Measurements from ENCODE around the gene OR6J1. TPM values are rescaled to one million over a fixed set of nuclear protein-coding genes. Genes with fewer than 3 reads are reported as not detected.
"Not testable (repeated sequence)": the region's sequence is repeated elsewhere in the genome, so short reads cannot be mapped to it uniquely, and the experiment has no call there.

OR6J1 gene
- total RNA-seq: not detected
- polyA plus RNA-seq: not detected

DNA sequence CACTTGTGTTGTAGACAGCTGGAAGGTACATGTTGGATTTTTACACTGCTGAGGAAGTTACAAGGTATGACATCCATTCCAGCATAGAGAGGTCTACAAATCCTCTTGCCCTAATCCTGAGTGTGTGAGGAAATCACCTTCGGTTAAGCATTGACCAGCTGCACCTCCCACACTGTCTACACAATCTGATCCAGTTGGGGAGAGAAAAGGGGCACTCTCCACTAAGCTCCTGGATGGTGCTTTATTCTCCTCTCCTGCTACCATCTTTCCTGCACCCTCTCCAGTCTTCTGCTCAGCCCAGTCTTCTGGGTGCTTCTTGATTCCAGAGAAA, at the start of gene OR6J1:
Gene OR6J1, minus strand, starts transcription at position 48 of the 331 bp plus-strand sequence. CDS start 9,541 bp downstream, outside the sequence.
- Histone ChIP-seq H3K4me3 (ENCODE audit: low read depth, low read length) (no peak within 1 kb of the TSS), H3K36me3 (ENCODE audit: insufficient read depth) (no peaks in the 10 kb centered on the region), H3K27ac (ENCODE audit: low read depth) (no peak within 1 kb of the TSS), H3K4me1 (ENCODE audit: insufficient read depth) (no peaks in the 10 kb centered on the region)
- DNase-seq (ENCODE audit: extremely low spot score): no peak
- WGBS: 83% methylated on average over 1 of the region's 1 CpG

DNA sequence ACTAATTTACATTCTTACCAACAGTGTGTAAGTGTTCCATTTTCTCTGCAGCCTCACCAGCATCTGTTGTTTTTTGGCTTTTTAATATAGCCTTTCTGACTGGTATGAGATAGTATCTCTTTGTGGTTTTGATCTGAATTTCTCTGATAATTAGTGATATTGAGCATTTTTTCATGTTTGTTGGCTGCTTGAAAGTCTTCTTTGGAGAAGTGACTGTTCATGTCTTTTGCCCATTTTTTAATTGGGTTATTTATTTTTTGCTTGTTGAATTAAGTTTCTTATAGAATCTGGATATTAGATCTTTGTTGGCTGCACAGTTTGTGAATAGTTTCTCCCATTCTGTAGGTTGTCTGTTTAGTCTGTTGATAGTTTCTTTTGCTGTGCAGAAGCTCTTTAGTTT, 48.0 kb upstream of the OR6J1 start:
- H3K27ac ChIP-seq (ENCODE audit: low read depth): no peak overlapping the region
- no peaks in the 10 kb centered on the region for H3K4me1 ChIP-seq (ENCODE audit: insufficient read depth)
- no peak for DNase-seq (ENCODE audit: extremely low spot score)
- no peaks in the 10 kb centered on the region for H3K36me3 ChIP-seq (ENCODE audit: insufficient read depth)
- no peak overlapping the region for H3K4me3 ChIP-seq (ENCODE audit: low read depth, low read length)

DNA sequence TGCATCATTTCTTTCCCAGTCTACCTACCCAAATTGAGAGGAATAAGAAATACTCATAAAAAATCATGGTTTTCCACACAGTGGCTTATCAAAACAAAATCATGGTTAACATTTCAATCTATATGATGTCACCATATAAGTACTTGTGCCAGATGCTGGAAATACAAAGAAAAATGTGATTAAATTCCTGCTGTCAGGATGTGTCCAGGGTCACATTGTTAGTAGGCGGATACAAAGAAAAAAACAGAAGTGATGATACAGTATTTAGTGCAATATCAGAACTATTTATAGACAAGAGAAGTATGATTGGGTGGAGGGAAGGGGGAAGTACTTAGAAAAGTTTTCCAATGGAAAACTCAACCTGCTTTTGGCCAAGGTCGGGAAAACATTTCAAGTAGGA, 47.0 kb upstream of the OR6J1 start:
- H3K4me3 ChIP-seq (ENCODE audit: low read depth, low read length): no peak overlapping the region
- no peaks in the 10 kb centered on the region for H3K36me3 ChIP-seq (ENCODE audit: insufficient read depth)
- H3K27ac ChIP-seq (ENCODE audit: low read depth): no peak overlapping the region
- 53% methylated on average over 2 of the region's 2 CpGs for WGBS
- H3K4me1 ChIP-seq (ENCODE audit: insufficient read depth): no peaks in the 10 kb centered on the region
- no peak for DNase-seq (ENCODE audit: extremely low spot score)

DNA sequence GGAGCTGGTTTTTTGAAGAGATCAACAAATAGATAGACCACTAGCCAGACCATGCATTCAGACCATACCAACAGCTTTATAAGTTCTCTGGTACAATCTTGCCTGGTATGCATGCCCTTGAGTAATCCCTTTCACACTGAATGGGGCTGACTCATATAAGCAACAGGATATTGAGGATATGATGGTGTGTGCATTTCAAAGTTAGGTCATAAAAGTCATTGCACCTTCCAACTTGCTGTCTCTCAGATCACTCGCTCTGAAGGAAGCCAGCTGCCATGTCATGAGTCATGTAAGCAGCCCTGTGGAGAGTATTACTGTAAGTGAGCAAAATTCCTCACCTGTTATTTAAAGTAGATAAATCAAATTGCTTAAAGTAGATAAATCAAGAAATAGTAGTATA, 45.0 kb upstream of the OR6J1 start:
- H3K27ac ChIP-seq (ENCODE audit: low read depth): no peak overlapping the region
- no peaks in the 10 kb centered on the region for H3K36me3 ChIP-seq (ENCODE audit: insufficient read depth)
- no peak overlapping the region for H3K4me3 ChIP-seq (ENCODE audit: low read depth, low read length)
- no peaks in the 10 kb centered on the region for H3K4me1 ChIP-seq (ENCODE audit: insufficient read depth)
- WGBS: 37% methylated on average over 1 of the region's 1 CpG
- no peak for DNase-seq (ENCODE audit: extremely low spot score)

DNA sequence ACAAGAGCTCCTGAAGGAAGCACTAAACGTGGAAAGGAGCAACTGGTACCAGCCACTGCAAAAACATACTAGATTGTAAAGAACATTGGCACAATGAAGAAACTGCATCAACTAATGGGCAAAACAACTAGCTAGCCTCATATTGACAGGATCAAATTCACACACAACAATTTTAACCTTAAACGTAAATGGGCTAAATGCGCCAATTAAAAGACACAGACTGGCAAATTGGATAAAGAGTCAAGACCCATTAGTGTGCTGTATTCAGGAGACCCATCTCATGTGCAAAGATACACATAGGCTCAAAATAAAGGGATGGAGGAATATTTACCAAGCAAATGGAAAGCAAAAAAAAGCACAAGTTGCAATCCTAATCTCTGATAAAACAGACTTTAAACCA, 43.8 kb upstream of the OR6J1 start:
- not testable (repeated sequence) for DNase-seq (ENCODE audit: extremely low spot score); H3K4me1 ChIP-seq (ENCODE audit: insufficient read depth); H3K27ac ChIP-seq (ENCODE audit: low read depth); H3K4me3 ChIP-seq (ENCODE audit: low read depth, low read length); H3K36me3 ChIP-seq (ENCODE audit: insufficient read depth)
- WGBS: 92% methylated on average over 3 of the region's 3 CpGs

DNA sequence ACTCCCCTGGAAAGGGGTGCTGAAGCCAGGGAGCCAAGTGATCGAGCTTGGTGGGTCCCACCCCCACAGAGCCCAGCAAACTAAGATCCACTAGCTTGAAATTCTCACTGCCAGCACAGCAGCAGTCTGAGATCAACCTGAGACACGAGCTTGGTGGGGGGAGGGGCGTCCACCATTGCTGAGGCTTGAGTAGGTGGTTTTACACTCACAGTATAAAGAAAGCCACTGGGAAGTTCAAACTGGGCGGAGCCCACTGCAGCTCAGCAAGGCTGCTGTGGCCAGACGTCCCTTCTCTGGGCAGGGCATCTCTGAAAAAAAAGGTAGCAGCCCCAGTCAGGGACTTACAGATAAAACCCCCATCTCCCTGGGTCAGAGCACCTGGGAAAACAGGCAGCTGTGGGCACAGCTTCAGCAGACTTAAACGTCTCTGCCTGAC, 42.0 kb upstream of the OR6J1 start:
- not testable (repeated sequence) for H3K27ac ChIP-seq (ENCODE audit: low read depth); H3K4me1 ChIP-seq (ENCODE audit: insufficient read depth); H3K4me3 ChIP-seq (ENCODE audit: low read depth, low read length); H3K36me3 ChIP-seq (ENCODE audit: insufficient read depth); DNase-seq (ENCODE audit: extremely low spot score)
- WGBS: 24% methylated on average over 6 of the region's 6 CpGs

DNA sequence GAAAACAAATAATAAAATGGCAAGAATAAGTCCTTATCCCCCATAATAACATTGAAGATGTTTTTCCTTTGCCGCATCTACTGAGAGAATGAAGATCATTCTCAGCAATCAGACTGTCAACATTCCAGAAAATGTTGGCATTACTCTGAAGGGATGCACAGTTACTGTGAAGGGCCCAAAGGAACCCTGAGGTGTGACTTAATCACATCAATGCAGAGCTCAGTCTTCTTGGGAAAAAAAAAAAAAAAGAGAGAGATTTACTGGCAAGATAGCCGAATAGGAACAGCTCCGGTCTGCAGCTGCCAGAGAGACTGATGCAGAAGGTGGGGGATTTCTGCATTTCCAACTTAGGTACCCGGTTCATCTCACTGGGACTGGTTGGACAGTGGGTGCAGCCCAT, 41.3 kb upstream of the OR6J1 start:
- DNase-seq (ENCODE audit: extremely low spot score): no peak
- Histone ChIP-seq H3K36me3 (ENCODE audit: insufficient read depth) (no peaks in the 10 kb centered on the region), H3K4me1 (ENCODE audit: insufficient read depth) (no peaks in the 10 kb centered on the region), H3K4me3 (ENCODE audit: low read depth, low read length) (no peak overlapping the region), H3K27ac (ENCODE audit: low read depth) (no peak overlapping the region)
- 28% methylated on average over 4 of the region's 4 CpGs for WGBS

DNA sequence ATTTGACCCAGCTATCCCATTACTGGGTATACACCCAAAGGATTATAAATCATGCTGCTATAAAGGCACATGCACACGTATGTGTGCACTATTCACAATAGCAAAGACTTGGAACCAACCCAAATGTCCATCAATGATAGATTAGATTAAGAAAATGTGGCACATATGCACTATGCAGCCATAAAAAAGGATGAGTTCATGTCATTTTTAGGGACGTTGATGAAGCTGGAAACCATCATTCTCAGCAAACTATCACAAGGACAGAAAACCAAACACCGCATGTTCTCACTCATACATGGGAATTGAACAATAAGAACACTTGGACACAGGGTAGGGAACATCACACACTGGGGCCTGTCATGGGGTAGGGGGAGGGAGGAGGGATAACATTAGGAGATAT, 39.3 kb upstream of the OR6J1 start:
- not testable (repeated sequence) for H3K4me3 ChIP-seq (ENCODE audit: low read depth, low read length); H3K27ac ChIP-seq (ENCODE audit: low read depth); DNase-seq (ENCODE audit: extremely low spot score); H3K4me1 ChIP-seq (ENCODE audit: insufficient read depth); H3K36me3 ChIP-seq (ENCODE audit: insufficient read depth)
- WGBS: 63% methylated on average over 3 of the region's 3 CpGs

DNA sequence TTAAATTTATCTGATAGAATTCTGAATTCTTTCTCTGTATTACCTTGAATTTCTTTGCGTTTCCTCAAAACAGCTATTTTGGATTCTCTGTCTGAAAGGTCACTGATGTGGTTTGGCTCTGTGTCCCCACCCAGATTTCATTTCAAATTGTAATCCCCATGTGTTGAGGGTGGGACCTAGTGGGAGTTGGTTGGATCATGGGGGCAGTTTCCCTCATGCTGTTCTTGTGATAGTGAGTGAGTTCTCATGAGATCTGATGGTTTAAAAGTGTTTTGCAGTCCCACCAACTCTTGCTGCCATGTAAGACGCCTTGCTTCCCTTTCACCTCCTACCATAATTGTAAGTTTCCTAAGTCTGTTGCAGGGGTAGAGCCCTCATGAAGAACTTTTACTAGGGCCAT, 34.1 kb upstream of the OR6J1 start:
- H3K4me1 ChIP-seq (ENCODE audit: insufficient read depth): no peaks in the 10 kb centered on the region
- 92% methylated on average over 2 of the region's 2 CpGs for WGBS
- H3K36me3 ChIP-seq (ENCODE audit: insufficient read depth): no peaks in the 10 kb centered on the region
- no peak for DNase-seq (ENCODE audit: extremely low spot score)
- no peak overlapping the region for H3K4me3 ChIP-seq (ENCODE audit: low read depth, low read length)
- H3K27ac ChIP-seq (ENCODE audit: low read depth): no peak overlapping the region

DNA sequence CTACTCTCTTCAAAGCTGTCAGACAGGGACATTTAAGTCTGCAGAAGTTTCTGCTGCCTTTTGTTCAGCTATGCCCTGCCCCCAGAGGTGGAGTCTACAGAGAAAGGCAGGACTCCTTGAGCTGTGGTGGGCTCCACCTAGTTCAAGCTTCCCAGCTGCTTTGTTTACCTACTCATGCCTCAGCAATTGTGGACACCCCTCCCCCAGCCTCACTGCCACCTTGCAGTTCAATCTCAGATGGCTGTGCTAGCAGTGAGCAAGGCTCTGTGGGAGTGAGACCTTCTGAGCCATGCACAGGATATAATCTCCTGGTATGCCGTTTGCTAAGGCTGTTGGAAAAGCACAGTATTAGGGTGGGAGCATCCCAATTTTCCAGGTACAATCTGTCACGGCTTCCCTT, 33.4 kb upstream of the OR6J1 start:
- 65% methylated on average over 2 of the region's 2 CpGs for WGBS
- not testable (repeated sequence) for H3K4me3 ChIP-seq (ENCODE audit: low read depth, low read length); DNase-seq (ENCODE audit: extremely low spot score); H3K27ac ChIP-seq (ENCODE audit: low read depth); H3K4me1 ChIP-seq (ENCODE audit: insufficient read depth); H3K36me3 ChIP-seq (ENCODE audit: insufficient read depth)

DNA sequence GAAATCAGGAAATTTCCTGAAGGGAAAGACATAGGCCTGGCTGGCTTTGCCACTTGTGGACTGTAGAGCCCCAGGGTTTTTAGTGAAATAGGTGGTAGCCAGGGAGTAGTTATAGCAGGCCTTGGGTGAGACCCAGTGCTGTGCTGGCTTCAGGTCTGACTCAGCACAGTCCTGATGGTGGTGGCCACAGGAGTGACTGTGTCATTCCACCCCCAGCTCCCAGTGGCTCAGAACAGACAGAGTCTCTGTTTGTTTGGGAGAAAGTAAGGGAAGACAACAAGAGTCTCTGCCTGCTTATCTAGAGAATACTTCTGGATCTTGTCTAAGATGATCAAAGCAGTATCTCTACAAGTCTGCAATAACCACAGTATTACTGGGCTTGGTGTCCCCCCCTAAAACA, 27.5 kb upstream of the OR6J1 start:
- DNase-seq (ENCODE audit: extremely low spot score): no peak
- no peak overlapping the region for H3K4me3 ChIP-seq (ENCODE audit: low read depth, low read length)
- H3K36me3 ChIP-seq (ENCODE audit: insufficient read depth): no peaks in the 10 kb centered on the region
- H3K4me1 ChIP-seq (ENCODE audit: insufficient read depth): no peaks in the 10 kb centered on the region
- H3K27ac ChIP-seq (ENCODE audit: low read depth): no peak overlapping the region

DNA sequence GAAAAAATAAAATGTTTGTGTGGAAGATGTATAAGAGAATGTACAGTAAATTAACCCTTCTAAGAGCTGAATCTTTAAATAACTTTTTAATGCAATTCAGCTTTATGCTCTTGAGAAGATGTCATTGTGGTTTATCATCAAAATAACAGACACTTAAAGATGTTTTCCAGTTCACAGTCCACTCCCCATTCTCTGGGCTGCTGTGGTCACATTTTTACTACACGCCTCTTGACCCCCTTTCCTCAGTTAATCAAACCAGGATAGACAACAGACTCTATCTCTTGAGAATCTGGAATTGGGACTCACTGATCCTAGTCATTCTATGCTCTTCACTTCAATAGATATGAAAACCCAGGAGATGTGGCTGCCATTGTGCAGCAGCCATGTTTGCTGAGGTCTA, 24.7 kb upstream of the OR6J1 start:
- no peaks in the 10 kb centered on the region for H3K36me3 ChIP-seq (ENCODE audit: insufficient read depth)
- no peaks in the 10 kb centered on the region for H3K4me1 ChIP-seq (ENCODE audit: insufficient read depth)
- no peak for DNase-seq (ENCODE audit: extremely low spot score)
- 77% methylated on average over 1 of the region's 1 CpG for WGBS
- H3K27ac ChIP-seq (ENCODE audit: low read depth): no peak overlapping the region
- no peak overlapping the region for H3K4me3 ChIP-seq (ENCODE audit: low read depth, low read length)

DNA sequence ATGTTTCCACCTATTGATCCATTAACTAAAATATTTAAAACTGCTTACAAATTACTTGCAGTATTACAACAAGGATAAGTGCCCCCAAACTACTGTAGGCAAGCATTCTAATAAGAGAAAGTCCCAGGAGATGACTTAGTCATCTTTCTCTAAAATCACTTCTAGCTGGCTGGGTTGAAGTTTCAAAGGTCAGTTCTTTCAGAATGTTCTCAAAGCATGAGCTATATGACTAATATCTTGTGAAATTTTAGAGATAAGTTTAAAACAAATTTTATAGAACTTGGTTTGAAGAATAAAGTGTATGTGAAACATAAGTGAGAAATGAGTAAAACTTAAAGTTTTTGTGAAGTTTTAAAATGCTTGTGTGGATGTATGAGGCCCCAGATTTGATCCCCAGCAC, 24.3 kb upstream of the OR6J1 start:
- no peak for DNase-seq (ENCODE audit: extremely low spot score)
- H3K4me3 ChIP-seq (ENCODE audit: low read depth, low read length): no peak overlapping the region
- H3K4me1 ChIP-seq (ENCODE audit: insufficient read depth): no peaks in the 10 kb centered on the region
- H3K27ac ChIP-seq (ENCODE audit: low read depth): no peak overlapping the region
- no peaks in the 10 kb centered on the region for H3K36me3 ChIP-seq (ENCODE audit: insufficient read depth)

DNA sequence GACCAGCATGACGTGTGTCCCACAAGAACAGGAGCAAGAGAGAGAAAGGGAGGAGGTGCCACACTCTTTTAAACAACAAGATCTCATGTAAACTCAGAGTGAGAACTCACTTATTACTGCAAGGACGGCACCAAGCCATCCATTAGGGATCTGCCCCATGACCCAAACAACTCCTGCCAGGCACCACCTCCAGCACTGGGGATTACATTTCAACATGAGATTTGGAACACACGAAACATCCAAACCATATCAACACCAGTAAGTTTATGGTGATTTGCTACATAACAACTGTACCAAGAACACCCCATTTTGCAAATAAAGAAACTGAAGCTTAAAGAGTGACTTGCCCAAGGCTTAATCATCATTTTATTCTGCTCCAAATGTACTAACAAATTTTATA, 23.7 kb upstream of the OR6J1 start:
- Histone ChIP-seq H3K36me3 (ENCODE audit: insufficient read depth) (no peaks in the 10 kb centered on the region), H3K4me3 (ENCODE audit: low read depth, low read length) (no peak overlapping the region), H3K4me1 (ENCODE audit: insufficient read depth) (no peaks in the 10 kb centered on the region), H3K27ac (ENCODE audit: low read depth) (no peak overlapping the region)
- no peak for DNase-seq (ENCODE audit: extremely low spot score)
- WGBS: 71% methylated on average over 3 of the region's 3 CpGs

DNA sequence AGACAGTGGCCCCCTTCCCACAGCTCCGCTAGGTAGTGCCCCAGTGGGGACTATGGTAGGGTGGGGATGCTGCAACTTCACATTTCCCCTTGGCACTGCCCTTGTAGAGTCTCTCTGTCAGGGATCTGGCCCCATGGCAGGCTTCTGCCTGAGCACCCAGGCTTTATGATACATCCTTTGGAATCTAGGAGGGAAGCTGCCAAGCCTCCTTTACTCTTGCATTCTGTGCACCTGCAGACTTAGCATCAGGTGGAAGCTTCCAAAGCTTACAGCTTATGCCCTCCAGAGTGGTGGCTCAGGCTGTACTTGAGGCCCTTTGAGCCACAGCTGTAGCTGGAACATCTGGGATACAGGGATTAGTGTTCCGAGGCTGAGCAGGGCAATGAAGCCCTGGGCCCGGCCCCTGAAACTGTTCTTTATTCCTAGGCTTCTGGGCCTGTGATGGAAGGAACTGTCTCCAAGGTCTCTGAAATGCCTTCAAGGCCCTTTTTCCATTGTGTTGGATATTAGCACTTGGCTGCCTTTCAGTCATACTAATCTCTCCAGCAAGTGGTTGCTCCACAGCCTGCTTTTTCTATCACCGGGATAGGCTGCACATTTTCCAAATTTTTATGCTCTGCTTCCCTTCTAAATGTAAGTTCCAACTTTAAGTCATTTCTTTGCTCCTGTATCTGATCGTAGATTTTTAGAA, 22.2 kb upstream of the OR6J1 start:
- Histone ChIP-seq H3K4me1 (ENCODE audit: insufficient read depth) (no peaks in the 10 kb centered on the region), H3K4me3 (ENCODE audit: low read depth, low read length) (no peak overlapping the region), H3K36me3 (ENCODE audit: insufficient read depth) (no peaks in the 10 kb centered on the region), H3K27ac (ENCODE audit: low read depth) (no peak overlapping the region)
- DNase-seq (ENCODE audit: extremely low spot score): no peak
- 81% methylated on average over 5 of the region's 5 CpGs for WGBS

All from urinary bladder (tissue), 4 donors.